LNCaP clone FGC (cell line): Measurements from ENCODE around the gene QPRT.
"Not testable (repeated sequence)": the region's sequence is repeated elsewhere in the genome, so short reads cannot be mapped to it uniquely, and the experiment has no call there.

Experiments used
- DNase-seq: peaks from one replicate; pipeline ENCODE4 v3.0.0-alpha.2; 2011; ENCODE audit warnings: low read depth
- H3K4me3 ChIP-seq: 2 replicates; pipeline ENCODE4 v1.5.1; 2011; ENCODE audit warnings: mild to moderate bottlenecking, low read depth, low read length, control low read depth
- TF ChIP-seq, protein P1 (sequence below): IDR thresholded peaks from 2 replicates; pipeline ENCODE4 v1.5.1; 2012; ENCODE audit warnings: mild to moderate bottlenecking; ENCODE audit not compliant: control insufficient read depth, insufficient read depth; ENCODE audit errors: extremely low read depth

Gene QPRT

DNA sequence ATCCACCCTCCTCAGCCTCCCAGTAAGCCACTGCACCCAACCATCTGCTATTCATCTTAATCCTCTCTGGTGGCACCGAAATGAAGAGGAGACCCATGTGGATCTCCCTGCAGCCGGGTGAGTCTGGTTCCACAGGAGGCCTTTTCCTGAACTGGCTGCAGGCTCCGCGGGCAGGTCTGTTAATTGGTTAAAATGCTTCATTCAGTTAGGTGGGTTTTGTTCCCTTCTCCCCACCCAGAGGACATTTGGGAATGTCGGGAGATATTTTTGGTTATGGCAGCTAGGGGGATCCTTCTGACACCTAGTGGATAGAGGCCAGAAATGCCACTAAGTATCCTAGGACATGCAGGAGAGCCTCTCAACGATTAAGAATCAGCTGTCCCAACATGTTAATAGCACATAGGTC, 50.1 kb downstream of the QPRT start:
- TF ChIP-seq, protein P1, sequence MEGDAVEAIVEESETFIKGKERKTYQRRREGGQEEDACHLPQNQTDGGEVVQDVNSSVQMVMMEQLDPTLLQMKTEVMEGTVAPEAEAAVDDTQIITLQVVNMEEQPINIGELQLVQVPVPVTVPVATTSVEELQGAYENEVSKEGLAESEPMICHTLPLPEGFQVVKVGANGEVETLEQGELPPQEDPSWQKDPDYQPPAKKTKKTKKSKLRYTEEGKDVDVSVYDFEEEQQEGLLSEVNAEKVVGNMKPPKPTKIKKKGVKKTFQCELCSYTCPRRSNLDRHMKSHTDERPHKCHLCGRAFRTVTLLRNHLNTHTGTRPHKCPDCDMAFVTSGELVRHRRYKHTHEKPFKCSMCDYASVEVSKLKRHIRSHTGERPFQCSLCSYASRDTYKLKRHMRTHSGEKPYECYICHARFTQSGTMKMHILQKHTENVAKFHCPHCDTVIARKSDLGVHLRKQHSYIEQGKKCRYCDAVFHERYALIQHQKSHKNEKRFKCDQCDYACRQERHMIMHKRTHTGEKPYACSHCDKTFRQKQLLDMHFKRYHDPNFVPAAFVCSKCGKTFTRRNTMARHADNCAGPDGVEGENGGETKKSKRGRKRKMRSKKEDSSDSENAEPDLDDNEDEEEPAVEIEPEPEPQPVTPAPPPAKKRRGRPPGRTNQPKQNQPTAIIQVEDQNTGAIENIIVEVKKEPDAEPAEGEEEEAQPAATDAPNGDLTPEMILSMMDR = peak; percentile 59
- peak; percentile 6 for DNase-seq
- H3K4me3 ChIP-seq = no peak overlapping the region

DNA sequence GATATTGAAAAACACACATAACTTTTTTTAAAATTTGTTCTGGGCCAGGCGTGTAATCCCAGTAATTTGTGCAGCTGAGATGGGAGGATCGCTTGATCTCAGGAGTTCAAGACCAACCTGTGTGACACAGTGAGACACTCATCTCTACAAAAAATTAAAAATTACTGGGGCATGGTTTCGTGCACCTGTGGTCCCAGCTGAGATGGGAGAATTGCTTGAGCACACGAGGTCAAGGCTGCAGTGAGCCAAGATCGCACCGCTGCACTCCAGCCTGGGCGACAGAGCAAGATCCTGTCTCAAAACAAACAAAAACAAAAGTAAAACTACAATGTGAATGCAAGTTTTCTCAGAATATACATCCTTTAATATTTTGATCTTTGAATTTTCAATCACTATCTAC, 51.7 kb downstream of the QPRT start:
- no peak for DNase-seq
- TF ChIP-seq, protein P1 = no peak
- no peak overlapping the region for H3K4me3 ChIP-seq

DNA sequence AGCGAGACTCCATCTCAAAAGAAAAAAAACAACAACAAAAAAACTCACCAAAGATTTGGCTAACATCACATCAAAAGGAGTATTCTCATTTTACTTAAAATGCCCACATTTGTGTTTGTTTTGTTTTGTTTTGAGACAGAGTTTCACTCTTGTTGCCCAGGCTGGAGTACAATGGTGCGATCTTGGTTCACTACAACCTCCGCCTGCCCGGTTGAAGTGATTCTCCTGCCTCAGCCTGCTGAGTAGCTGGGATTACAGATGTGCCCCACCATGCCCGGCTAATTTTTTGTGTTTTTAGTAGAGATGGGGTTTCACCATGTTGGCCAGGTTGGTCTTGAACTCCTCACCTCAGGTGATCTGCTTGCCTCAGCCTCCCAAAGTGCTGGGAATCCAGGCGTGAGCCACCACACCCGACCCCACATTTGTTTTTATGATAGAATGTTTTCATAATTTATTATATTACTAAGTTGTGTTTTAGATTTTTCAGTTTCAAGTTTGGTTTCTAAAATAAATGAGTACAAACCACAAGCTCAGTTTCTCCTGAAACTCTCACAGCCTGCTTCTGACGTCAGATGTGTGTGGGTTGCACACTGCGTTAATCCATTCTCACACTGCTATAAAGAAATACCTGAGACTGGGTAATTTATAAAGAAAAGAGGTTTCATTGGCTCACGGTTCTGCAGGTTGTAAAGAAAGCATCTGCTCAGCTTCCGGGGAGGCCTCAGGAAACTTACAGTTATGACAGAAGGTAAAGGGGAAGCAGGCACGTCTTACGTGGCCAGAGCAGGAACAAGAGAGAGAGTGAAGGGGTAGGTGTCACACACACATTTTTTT, 53.0 kb downstream of the QPRT start:
- DNase-seq, H3K4me3 ChIP-seq: not testable (repeated sequence)

DNA sequence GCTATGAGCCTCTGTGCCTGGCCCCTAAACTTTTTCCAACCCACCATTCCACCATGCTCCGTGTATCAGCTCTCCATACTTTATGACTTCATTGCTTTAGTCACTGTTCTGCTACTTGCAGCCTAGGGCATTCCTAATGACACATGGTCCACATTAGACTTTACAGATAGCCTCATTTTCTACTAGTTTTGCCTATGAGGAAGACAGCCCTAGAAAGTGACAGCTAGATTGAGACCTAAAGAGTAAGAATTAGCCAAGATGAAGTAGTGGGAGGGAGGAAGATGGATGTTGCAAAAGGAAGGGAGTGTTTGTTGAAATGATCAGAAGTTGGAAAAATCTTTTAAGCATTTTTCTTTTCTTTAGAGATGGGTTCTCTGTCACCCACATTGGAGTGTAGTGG, 55.8 kb downstream of the QPRT start:
- no peak overlapping the region for H3K4me3 ChIP-seq
- TF ChIP-seq, protein P1 = no peak
- no peak for DNase-seq

DNA sequence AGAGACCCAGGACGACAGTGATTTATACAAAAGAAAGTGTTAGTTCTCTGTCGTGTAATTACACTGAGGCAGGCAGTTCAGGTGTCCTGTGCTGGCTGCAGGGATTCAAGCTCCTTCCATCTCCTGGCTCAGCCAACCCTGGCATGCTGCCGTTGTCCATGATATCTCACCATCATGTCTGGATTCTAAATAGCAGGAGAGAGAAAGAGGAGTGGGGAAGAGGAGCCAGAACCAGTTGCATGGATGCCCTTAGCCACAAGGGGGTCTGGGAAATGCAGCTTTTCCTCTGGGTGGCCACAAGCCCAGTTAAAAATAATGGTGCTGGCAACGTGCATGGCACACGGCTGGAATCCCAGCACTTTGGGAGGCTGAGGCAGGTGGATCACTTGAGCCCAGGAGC, 57.1 kb downstream of the QPRT start:
- TF ChIP-seq, protein P1 = no peak
- no peak overlapping the region for H3K4me3 ChIP-seq
- no peak for DNase-seq

DNA sequence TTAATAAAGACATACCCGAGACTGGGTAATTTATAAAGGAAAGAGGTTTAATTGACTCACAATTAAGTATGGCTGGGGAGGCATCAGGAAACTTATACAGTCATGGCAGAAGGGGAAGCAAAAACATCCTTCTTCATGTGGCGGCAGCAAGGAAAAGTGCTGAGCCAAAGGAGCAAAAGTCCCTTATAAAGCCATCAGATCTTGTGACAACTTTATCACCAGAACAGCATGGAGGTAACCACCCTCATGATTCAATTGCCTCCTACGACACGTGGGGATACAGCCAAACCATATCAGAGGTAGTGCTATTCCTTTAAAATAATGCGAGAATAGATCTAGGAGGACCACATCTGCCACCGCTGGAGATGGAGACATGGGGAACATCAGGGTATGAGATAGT, 57.8 kb downstream of the QPRT start:
- TF ChIP-seq, protein P1 = no peak
- no peak for DNase-seq
- H3K4me3 ChIP-seq = no peak overlapping the region

DNA sequence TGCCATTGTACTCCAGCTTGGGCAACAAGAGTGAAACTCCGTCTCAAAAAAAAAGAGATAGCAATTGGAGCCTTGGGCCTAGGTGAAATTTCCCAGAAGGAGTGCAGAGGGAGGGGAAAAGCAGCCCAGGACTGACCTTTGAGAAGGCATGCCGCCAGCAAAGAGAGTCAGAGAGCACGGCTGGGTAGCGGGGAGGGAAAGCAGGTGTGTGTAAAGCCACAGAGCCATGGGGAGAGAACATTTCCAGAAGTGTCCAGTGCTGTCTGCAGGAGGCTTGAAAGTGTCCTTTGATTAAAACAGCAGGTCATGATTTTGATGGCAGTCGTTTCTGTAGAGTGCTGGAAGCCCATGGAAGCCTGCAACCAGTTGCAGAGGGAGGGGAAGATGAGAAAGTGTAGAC, 58.7 kb downstream of the QPRT start:
- no peak overlapping the region for H3K4me3 ChIP-seq
- DNase-seq = no peak
- TF ChIP-seq, protein P1 = no peak
